Measurements from ENCODE around the gene BTG1.

DNA sequence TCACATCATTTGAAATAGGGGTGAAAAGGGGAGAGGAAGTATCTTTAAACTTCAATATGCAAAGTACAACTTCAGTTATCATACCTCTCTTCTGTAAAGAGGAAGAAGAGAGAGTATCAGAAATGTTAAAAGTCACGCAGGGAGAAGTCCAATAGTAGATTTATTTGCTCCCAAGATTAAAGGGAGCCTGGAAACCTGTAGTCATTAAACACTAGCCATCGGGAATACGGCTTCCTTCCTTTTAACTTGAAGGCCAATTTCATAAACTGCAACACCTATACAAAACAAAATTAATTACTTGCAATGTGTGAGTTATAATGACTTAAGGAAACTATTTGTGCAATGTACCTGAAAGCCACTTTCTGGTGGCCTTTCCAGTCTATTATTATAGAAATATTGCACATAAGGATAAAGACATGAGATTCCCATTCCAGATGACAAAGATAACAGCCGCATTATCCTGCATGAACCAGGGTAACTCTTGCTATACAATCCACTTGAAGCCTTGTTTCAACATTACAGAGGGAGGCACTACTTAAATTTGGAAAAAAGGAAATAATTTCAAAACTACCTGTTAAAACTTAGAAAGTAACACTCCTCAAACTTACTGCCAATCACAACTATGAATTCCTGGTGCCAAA, 4.6 kb downstream of the BTG1 start:
- TF ChIP-seq, protein P1, sequence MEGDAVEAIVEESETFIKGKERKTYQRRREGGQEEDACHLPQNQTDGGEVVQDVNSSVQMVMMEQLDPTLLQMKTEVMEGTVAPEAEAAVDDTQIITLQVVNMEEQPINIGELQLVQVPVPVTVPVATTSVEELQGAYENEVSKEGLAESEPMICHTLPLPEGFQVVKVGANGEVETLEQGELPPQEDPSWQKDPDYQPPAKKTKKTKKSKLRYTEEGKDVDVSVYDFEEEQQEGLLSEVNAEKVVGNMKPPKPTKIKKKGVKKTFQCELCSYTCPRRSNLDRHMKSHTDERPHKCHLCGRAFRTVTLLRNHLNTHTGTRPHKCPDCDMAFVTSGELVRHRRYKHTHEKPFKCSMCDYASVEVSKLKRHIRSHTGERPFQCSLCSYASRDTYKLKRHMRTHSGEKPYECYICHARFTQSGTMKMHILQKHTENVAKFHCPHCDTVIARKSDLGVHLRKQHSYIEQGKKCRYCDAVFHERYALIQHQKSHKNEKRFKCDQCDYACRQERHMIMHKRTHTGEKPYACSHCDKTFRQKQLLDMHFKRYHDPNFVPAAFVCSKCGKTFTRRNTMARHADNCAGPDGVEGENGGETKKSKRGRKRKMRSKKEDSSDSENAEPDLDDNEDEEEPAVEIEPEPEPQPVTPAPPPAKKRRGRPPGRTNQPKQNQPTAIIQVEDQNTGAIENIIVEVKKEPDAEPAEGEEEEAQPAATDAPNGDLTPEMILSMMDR (IDR thresholded peaks at IDR 0.05; ENCODE audit: insufficient read depth, low read depth, low read length) = no peak
- TF ChIP-seq EZH2 (IDR thresholded peaks at IDR 0.05; ENCODE audit: insufficient read depth, low read length) = no peak
